ENCODE measurements around the gene PIP5K1C. TPM values are rescaled to one million over a fixed set of nuclear protein-coding genes. Genes with fewer than 3 reads are reported as not detected.

The PIP5K1C gene
- total RNA-seq (42.3 and 46.7 TPM in 2 replicates), polyA plus RNA-seq (10.4 and 16.8 TPM in 2 replicates), polyA minus RNA-seq (17.0 and 39.1 TPM in 2 replicates)
- 3.8 TPM for total RNA-seq (2013)

GRCh38 chr19:3700242-3701032, at the start of gene PIP5K1C:
Gene PIP5K1C, minus strand, starts transcription at chr19:3700468. Its CDS starts 78 bp downstream, at chr19:3700390.
- peaks cover 28% of the 10 kb centered on the region for H3K4me1 Mint-ChIP-seq
- Histone ChIP-seq H3K36me3 (replicated peaks in 1 of 2; ENCODE audit: control extremely low read depth in 1 of 2, control insufficient read depth in 1 of 2, extremely low read depth in 1 of 2, insufficient read depth in 2 of 2, low read length in 1 of 2) (no peaks in the 10 kb centered on the region), H3K4me3 (ENCODE audit: control extremely low read depth in 1 of 5, extremely low read depth in 1 of 5, insufficient read depth in 1 of 5, low read depth in 2 of 5, low read length in 4 of 5) (peak within 1 kb of the TSS; percentile 41 to 72 (median 70)), H3K79me2 (ENCODE audit: control insufficient read depth, insufficient read depth, low read length) (peaks cover 52% of the 10 kb centered on the region), H3K4me2 (replicated peaks; ENCODE audit: low read depth, low read length, poor library complexity, severe bottlenecking) (peak within 1 kb of the TSS; percentile 93), H3K4me1 (ENCODE audit: control insufficient read depth in 2 of 2, insufficient read depth in 2 of 2, low read length in 2 of 2) (peaks cover 16 to 23% of the 10 kb centered on the region in 2 donors), H2AFZ (ENCODE audit: insufficient read depth, low read depth, low read length, poor library complexity, severe bottlenecking) (peak within 1 kb of the TSS; percentile 65), H3K9ac (ENCODE audit: low read length) (peak within 1 kb of the TSS; percentile 74), H3K9me3 (ENCODE audit: control extremely low read depth in 1 of 3, control insufficient read depth in 2 of 3, insufficient read depth in 1 of 3, low read length in 2 of 3) (no peaks in the 10 kb centered on the region), H3K27me3 (replicated peaks in 1 of 4; ENCODE audit: control extremely low read depth in 1 of 4, control insufficient read depth in 3 of 4, insufficient read depth in 4 of 4, low read length in 3 of 4) (no peaks in the 10 kb centered on the region), H4K20me1 (ENCODE audit: control insufficient read depth, insufficient read depth, low read length, poor library complexity, severe bottlenecking) (peaks cover 41% of the 10 kb centered on the region), H3K27ac (ENCODE audit: low read length in 2 of 2) (peak within 1 kb of the TSS in 1 of 2 donors; percentile 42)
- WGBS (ENCODE audit: insufficient coverage), result 3% methylated on average over 82 of the region's 82 CpGs
- peaks cover 2% of the 10 kb centered on the region for H3K27me3 Mint-ChIP-seq
- DNase-seq, result peak; percentile 95
- intact Hi-C loops (cut with micrococcal nuclease), result loop anchor here (1.0 kb wide), 3 partner anchors 12 to 147 kb away; no protein-coding TSS in a partner anchor
- no peak for TF ChIP-seq EZH2 (IDR thresholded peaks at IDR 0.05; ENCODE audit: borderline replicate concordance, insufficient read depth, low read depth, low read length, poor library complexity, severe bottlenecking)
- TF ChIP-seq CTCF (IDR thresholded peaks at IDR 0.05), result peak; percentile 74
- ChIA-PET CTCF (interaction anchor here (0.6 to 11.3 kb wide), 8 partner anchors 11 to 465 kb away, joined by 3 to 110 read pairs (median 4); partner anchors contain the start of gene MRPL54), POLR2A (interaction anchor here (0.6 kb wide), 1 partner anchor 16 kb away, joined by 11 read pairs; no protein-coding TSS in a partner anchor)
- ATAC-seq (ENCODE audit: low read depth), result peak; percentile 99
- H3K4me3 Mint-ChIP-seq, result peak within 1 kb of the TSS; percentile 91
- peak within 1 kb of the TSS; percentile 80 for H3K27ac Mint-ChIP-seq
- H3K9me3 Mint-ChIP-seq (ENCODE audit: insufficient read depth), result no peaks in the 10 kb centered on the region

DNA sequence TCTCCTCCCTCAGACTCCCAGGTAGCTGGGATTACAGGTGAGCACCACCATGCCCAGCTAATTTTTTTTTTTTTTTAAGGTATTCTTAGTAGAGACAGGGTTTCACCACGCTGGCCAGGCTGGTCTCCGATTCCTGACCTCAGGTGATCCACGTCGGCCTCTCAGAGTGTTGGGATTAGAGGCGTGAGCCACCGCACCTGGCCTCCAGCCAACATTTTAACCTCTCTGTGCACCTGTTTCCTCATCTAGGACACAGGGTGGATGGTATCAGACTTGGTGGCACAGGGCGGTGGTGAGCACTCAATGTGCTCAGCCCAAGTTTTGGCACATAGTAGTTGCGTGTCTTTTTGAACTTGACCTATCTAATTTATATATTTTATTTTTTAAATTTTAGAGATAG, 48.7 kb upstream of the PIP5K1C start:
- H3K79me2 ChIP-seq (ENCODE audit: control insufficient read depth, insufficient read depth, low read length), result no peaks in the 10 kb centered on the region
- no peak overlapping the region for H3K27ac ChIP-seq (ENCODE audit: low read length in 2 of 2)
- POLR2A ChIA-PET, result no interaction called here
- no peak overlapping the region for H3K4me3 ChIP-seq (ENCODE audit: control extremely low read depth in 1 of 5, extremely low read depth in 1 of 5, insufficient read depth in 1 of 5, low read depth in 2 of 5, low read length in 4 of 5)
- Mint-ChIP-seq H3K4me1 (no peaks in the 10 kb centered on the region), H3K27ac (no peak overlapping the region), H3K27me3 (no peaks in the 10 kb centered on the region), H3K4me3 (no peak overlapping the region), H3K9me3 (ENCODE audit: insufficient read depth) (no peaks in the 10 kb centered on the region)
- ATAC-seq (ENCODE audit: low read depth), result no peak
- CTCF ChIA-PET, result interaction anchor here (1.1 kb wide), 1 partner anchor 73 kb away, joined by 3 read pairs; no protein-coding TSS in a partner anchor
- intact Hi-C loops (cut with micrococcal nuclease), result no loop called here
- no peak for DNase-seq
- H3K9ac ChIP-seq (ENCODE audit: low read length), result no peak overlapping the region
- no peak overlapping the region for H2AFZ ChIP-seq (ENCODE audit: insufficient read depth, low read depth, low read length, poor library complexity, severe bottlenecking)
- no peak for TF ChIP-seq EZH2 (IDR thresholded peaks at IDR 0.05; ENCODE audit: borderline replicate concordance, insufficient read depth, low read depth, low read length, poor library complexity, severe bottlenecking)
- no peak for TF ChIP-seq CTCF (IDR thresholded peaks at IDR 0.05)
- H3K4me1 ChIP-seq (ENCODE audit: control insufficient read depth in 2 of 2, insufficient read depth in 2 of 2, low read length in 2 of 2), result no peaks in the 10 kb centered on the region
- H3K36me3 ChIP-seq (replicated peaks in 1 of 2; ENCODE audit: control extremely low read depth in 1 of 2, control insufficient read depth in 1 of 2, extremely low read depth in 1 of 2, insufficient read depth in 2 of 2, low read length in 1 of 2), result peaks cover 1 to 27% of the 10 kb centered on the region in 2 experiments
- H4K20me1 ChIP-seq (ENCODE audit: control insufficient read depth, insufficient read depth, low read length, poor library complexity, severe bottlenecking), result peaks cover 15% of the 10 kb centered on the region
- 79% methylated on average over 3 of the region's 8 CpGs for WGBS (ENCODE audit: insufficient coverage)
- no peaks in the 10 kb centered on the region for H3K27me3 ChIP-seq (replicated peaks in 1 of 4; ENCODE audit: control extremely low read depth in 1 of 4, control insufficient read depth in 3 of 4, insufficient read depth in 4 of 4, low read length in 3 of 4)
- H3K9me3 ChIP-seq (ENCODE audit: control extremely low read depth in 1 of 3, control insufficient read depth in 2 of 3, insufficient read depth in 1 of 3, low read length in 2 of 3), result peaks cover 0 to 6% (median 0%) of the 10 kb centered on the region in 3 donors
- no peak overlapping the region for H3K4me2 ChIP-seq (replicated peaks; ENCODE audit: low read depth, low read length, poor library complexity, severe bottlenecking)

Data from B cell (primary cell).